Natural killer cell (primary cell): ENCODE data around the gene NKAIN4. TPM values are rescaled to one million over a fixed set of nuclear protein-coding genes. Genes with fewer than 3 reads are reported as not detected.

Experiments
- ATAC-seq, 3 donors: fragments of 150-1000 bp in 2 of 3; fragments of 200-7000 bp in 1 of 3; cut with Tn5 transposase; 1 replicate in 1 of 3; 2 replicates in 2 of 3; pipeline ENCODE4 v1.10.0; 2021; ENCODE audit warnings: mild to moderate bottlenecking in 2 of 3, moderate library complexity in 2 of 3
- DNase-seq, 2 donors: peaks; one replicate each; pipeline versions ENCODE4 v3.0.0 to v3.0.0-alpha.2; 2013 to 2021; ENCODE audit warnings: mixed read lengths in 1 of 2
- H3K27ac ChIP-seq: one replicate; pipeline ENCODE4 v1.5.1; 2013; ENCODE audit warnings: mild to moderate bottlenecking, low read length
- H3K27me3 ChIP-seq: one replicate; pipeline ENCODE4 v1.6.1; 2013; ENCODE audit warnings: low read length; ENCODE audit not compliant: control insufficient read depth, insufficient read depth
- H3K36me3 ChIP-seq: one replicate; pipeline ENCODE4 v1.6.1; 2013; ENCODE audit warnings: low read length; ENCODE audit not compliant: control insufficient read depth, insufficient read depth
- H3K4me1 ChIP-seq: one replicate; pipeline ENCODE4 v1.6.1; 2013; ENCODE audit warnings: low read length; ENCODE audit not compliant: control insufficient read depth, insufficient read depth
- H3K4me3 ChIP-seq: one replicate; pipeline ENCODE4 v1.5.1; 2013; ENCODE audit warnings: low read length
- H3K9me3 ChIP-seq: one replicate; pipeline ENCODE4 v1.6.1; 2013; ENCODE audit warnings: low read length; ENCODE audit not compliant: control insufficient read depth, insufficient read depth
- H3K27ac Mint-ChIP-seq, 2 donors: one replicate each; pipeline ENCODE4 v1.8.0; 2022; ENCODE audit warnings: mild to moderate bottlenecking in 2 of 2, mixed read lengths in 2 of 2, moderate library complexity in 1 of 2
- H3K27me3 Mint-ChIP-seq, 2 donors: one replicate each; pipeline ENCODE4 v1.8.0; 2022; ENCODE audit warnings: low read depth in 2 of 2, mixed read lengths in 2 of 2
- H3K36me3 Mint-ChIP-seq: one replicate; pipeline ENCODE4 v1.8.0; 2022; ENCODE audit warnings: mixed read lengths
- H3K4me1 Mint-ChIP-seq, 2 donors: one replicate each; pipeline ENCODE4 v1.8.0; 2022; ENCODE audit warnings: mixed read lengths in 2 of 2
- H3K4me3 Mint-ChIP-seq: one replicate; pipeline ENCODE4 v1.8.0; 2022; ENCODE audit warnings: mild to moderate bottlenecking, moderate library complexity, mixed read lengths
- H3K9me3 Mint-ChIP-seq, 2 donors: one replicate each; pipeline ENCODE4 v1.8.0; 2022; ENCODE audit warnings: mixed read lengths in 2 of 2
- WGBS: methylation state at CpG from one replicate; pipeline ENCODE4 v1.1.7; 2013; ENCODE audit warnings: missing lambda C conversion rate; ENCODE audit not compliant: insufficient coverage; 5-methylcytosine and 5-hydroxymethylcytosine counted together
- intact Hi-C: fragments of 100-400 bp; cut with micrococcal nuclease; formaldehyde crosslinking; loops from one replicate; pipeline ENCODE4 v1.14.2; 2022
- total RNA-seq, 4 donors: library from RNA; stranded (reverse); fragments of 120-200 nt in 1 of 4; gene quantifications; one replicate each; pipeline versions ENCODE4 v1.2.3 to v1.2.4, GENCODE V29; 2013 to 2022
- TF ChIP-seq, protein P1 (sequence below): fragments of 200-600 bp; IDR thresholded peaks from one replicate; pipeline ENCODE4 v1.8.0; 2022; ENCODE audit warnings: antibody characterized with exemption

Gene NKAIN4
- total RNA-seq, 3 donors from 2014 or later (not counting 1 experiment from before 2014, with no cell fraction given), result not detected

- ATAC-seq (no peak), DNase-seq (no peak)
- H3K27ac Mint-ChIP-seq, result no peak overlapping the region
- Histone ChIP-seq H3K36me3 (no peaks in the 10 kb centered on the region), H3K4me3 (no peak overlapping the region), H3K27ac (no peak overlapping the region), H3K4me1 (no peaks in the 10 kb centered on the region), H3K27me3 (peaks cover 8% of the 10 kb centered on the region), H3K9me3 (no peaks in the 10 kb centered on the region)
- peaks cover 8 to 17% of the 10 kb centered on the region in 2 donors for H3K27me3 Mint-ChIP-seq
- H3K36me3 Mint-ChIP-seq, result no peaks in the 10 kb centered on the region
- H3K4me1 Mint-ChIP-seq, result no peaks in the 10 kb centered on the region
- no peaks in the 10 kb centered on the region for H3K9me3 Mint-ChIP-seq
- 49% methylated on average over 16 of the region's 16 CpGs for WGBS
- intact Hi-C loops, result no loop called here
- no peak overlapping the region for H3K4me3 Mint-ChIP-seq
- TF ChIP-seq, protein P1, sequence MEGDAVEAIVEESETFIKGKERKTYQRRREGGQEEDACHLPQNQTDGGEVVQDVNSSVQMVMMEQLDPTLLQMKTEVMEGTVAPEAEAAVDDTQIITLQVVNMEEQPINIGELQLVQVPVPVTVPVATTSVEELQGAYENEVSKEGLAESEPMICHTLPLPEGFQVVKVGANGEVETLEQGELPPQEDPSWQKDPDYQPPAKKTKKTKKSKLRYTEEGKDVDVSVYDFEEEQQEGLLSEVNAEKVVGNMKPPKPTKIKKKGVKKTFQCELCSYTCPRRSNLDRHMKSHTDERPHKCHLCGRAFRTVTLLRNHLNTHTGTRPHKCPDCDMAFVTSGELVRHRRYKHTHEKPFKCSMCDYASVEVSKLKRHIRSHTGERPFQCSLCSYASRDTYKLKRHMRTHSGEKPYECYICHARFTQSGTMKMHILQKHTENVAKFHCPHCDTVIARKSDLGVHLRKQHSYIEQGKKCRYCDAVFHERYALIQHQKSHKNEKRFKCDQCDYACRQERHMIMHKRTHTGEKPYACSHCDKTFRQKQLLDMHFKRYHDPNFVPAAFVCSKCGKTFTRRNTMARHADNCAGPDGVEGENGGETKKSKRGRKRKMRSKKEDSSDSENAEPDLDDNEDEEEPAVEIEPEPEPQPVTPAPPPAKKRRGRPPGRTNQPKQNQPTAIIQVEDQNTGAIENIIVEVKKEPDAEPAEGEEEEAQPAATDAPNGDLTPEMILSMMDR, result no peak
Observed at GRCh38 chr20:63224412-63225081, 29.7 kb downstream of the NKAIN4 start.

- Mint-ChIP-seq H3K27me3 (peaks cover under 1 to 10% of the 10 kb centered on the region in 2 donors), H3K27ac (no peak overlapping the region), H3K9me3 (no peaks in the 10 kb centered on the region), H3K36me3 (no peaks in the 10 kb centered on the region), H3K4me3 (no peak overlapping the region), H3K4me1 (no peaks in the 10 kb centered on the region)
- Histone ChIP-seq H3K27ac (no peak overlapping the region), H3K4me3 (no peak overlapping the region), H3K4me1 (no peaks in the 10 kb centered on the region), H3K27me3 (peaks cover 1% of the 10 kb centered on the region), H3K36me3 (no peaks in the 10 kb centered on the region), H3K9me3 (no peaks in the 10 kb centered on the region)
- intact Hi-C loops, result no loop called here
- TF ChIP-seq, protein P1, result no peak
- DNase-seq (no peak), ATAC-seq (no peak)
- 81% methylated on average over 5 of the region's 6 CpGs for WGBS
Observed at GRCh38 chr20:63223826-63224207, 30.4 kb downstream of the NKAIN4 start.

DNA sequence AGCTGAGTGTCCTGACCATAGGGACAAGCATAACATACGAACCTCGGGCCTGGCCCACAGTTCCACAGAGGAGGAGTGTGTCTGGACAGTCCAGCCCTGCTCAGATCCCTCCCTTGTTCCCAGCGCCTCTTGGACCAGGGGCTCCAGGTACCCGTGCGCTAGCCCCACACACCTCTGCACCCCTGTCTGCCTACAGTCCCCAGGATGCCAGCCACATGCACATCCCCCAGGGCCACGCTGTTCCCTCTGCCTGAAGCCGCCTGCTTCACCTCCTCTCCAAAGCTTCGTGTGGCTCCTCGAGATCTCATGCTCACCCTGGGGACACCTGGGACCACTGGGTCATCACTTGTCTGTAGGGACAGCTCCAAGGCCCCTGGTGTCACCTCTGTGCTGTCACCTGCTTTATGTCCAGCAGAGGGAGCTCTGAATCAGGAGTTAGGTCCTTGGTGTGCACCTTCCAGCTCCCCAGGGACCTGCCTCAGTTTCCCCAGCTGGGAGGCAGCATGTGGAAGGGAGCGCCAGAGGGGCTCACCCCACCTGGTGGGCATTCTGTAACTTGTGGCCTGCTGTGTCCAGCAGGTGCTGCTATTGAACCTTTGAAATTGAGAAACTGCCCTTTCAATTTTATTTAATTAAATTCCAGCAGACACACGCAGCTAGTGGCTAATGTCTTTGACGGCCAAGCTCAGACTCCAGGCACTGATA lies 31.0 kb downstream of the NKAIN4 start:
- no peaks in the 10 kb centered on the region for H3K9me3 ChIP-seq
- intact Hi-C loops, result no loop called here

More for the DNA sequence above, 31.0 kb downstream of the NKAIN4 start:
- Histone ChIP-seq H3K36me3 (no peaks in the 10 kb centered on the region), H3K27ac (no peak overlapping the region), H3K4me3 (no peak overlapping the region), H3K4me1 (no peaks in the 10 kb centered on the region), H3K27me3 (no peaks in the 10 kb centered on the region)
- Mint-ChIP-seq H3K4me1 (no peaks in the 10 kb centered on the region), H3K27ac (no peak overlapping the region), H3K36me3 (no peaks in the 10 kb centered on the region), H3K9me3 (no peaks in the 10 kb centered on the region), H3K4me3 (no peak overlapping the region), H3K27me3 (peaks cover 0 to 10% of the 10 kb centered on the region in 2 donors)
- ATAC-seq (peak in 2 of 3 donors; percentile 55 to 66), DNase-seq (peak in 1 of 2 donors; percentile 72)
- WGBS, result 58% methylated on average over 12 of the region's 12 CpGs
- TF ChIP-seq, protein P1, result peak; percentile 76
